Ovary (tissue), 3 donors: ENCODE results near the gene FBXO48.

ENCODE experiments used
- CTCF ChIP-seq, 3 donors: fragments of 450-650 bp in 2 of 3; fragments of 200-600 bp in 1 of 3; IDR thresholded peaks; one replicate each; pipeline versions ENCODE4 v1.5.1 to v1.8.0; 2016 to 2022; ENCODE audit warnings: antibody characterized with exemption in 3 of 3, mild to moderate bottlenecking in 1 of 3
- POLR2A ChIP-seq: fragments of 450-650 bp; IDR thresholded peaks from one replicate; pipeline ENCODE4 v1.6.1; 2017; ENCODE audit warnings: antibody characterized with exemption, mild to moderate bottlenecking, moderate library complexity
- donor health status: DM: no; HTN: no; CAD: no.

DNA sequence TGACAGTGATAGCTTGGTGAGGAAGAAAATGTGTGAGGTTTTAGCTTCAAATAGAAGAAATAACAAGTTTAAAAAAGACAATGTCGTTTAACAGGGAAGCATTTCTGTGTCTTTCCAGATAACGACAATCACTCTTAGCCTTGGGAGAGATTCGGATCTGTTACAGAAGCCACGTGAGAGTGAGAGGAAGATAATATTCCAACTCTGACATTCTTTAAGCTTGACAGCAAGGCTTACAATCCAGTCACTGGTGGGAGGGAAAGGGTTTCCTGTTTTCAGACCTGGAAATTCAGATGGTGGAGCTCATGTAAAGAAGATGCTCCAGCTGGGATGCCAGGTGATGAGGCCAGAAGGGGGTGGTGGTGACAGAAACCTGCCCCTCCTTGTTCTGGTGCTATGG, 30.8 kb downstream of the FBXO48 start:
- TF ChIP-seq CTCF (IDR thresholded peaks at IDR 0.05) (no peak), POLR2A (no peak)
